AG08396 (cell line): ENCODE results near the gene ZNF549.

Source experiments
- DNase-seq: peaks from one replicate; pipeline ENCODE4 v3.0.0; 2012; ENCODE audit warnings: low spot score, mixed read lengths

The ZNF549 gene

DNA sequence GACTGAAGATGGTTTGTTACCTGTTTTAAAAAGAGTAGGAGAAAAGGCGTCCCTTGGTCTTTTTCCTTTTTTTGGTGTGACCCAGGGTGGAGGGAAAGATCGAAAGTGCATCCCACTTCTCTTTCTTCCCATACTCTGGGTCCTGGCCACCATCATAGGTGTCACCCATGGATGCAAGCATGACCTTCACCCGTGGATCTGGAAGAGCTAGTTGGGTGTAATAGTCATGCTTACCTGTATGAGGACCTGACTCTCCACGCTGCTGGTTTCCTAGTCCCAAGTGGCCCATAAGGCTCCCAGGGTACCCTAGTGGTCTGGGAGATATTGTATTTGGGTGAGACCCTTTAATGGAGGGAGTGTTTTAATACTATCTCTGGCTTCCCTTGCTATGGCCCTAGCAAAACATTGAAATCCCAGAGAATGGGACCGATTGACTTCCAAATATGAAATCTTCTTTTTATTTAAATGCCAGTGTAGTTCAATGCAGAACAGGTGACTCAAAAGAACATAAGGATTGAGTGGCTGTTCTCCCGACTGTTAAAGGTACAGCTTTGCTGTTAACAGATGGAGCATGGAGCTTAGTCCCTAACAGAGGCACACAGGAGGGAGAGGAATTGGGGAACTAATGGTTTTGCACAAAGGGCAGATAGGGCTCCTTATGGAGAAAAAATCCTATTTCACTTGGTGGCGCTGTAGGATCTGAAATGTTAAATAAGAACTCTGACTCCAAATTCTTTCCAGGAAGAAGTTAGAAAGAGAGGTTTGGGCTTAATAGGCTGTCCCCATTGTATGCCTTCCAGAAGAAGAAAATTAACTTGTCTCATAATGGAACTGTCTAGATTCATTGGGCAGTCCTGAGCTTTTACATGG is 39.5 kb downstream of the ZNF549 start:
- no peak for DNase-seq

DNA sequence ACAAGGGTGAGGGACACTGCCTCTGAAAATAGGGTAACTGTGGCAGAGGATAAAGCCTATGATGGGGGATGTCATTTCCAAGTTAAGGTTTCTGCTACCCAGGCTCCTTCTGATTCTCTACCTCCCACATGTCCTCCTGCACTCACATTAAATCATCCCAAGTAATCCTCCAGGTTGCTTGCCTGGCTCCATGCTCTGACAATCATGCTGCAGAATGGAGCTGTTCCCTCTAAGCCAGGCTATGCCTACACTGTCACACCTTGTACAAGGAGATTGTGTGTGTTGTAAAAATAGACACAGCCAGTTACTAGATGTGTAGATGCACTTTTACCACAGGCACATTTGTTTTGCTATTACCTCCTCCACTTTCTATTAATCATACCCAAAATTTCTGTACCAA is 43.6 kb downstream of the ZNF549 start:
- no peak for DNase-seq

- no peak for DNase-seq
Observed at GRCh38 chr19:57572415-57572947, 45.3 kb downstream of the ZNF549 start.

DNA sequence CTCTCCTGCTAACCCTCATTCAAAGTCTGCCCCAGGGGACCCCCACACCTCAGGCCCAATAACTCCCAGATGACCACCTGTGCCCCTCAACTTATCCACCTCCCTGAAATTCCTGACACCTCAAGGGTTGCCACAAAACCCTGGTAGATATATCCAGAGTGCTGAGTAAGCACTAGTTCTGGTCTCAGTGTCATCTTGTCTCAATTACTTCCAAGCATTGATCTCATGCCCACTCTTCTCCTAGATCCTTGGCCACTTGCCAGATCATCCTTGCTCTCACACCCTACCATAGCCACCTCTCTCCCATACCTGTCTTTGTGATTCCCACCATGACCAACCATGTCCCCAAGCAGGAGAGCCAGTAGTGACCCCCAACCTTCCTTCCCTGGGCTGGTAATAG is 49.5 kb downstream of the ZNF549 start:
- no peak for DNase-seq

DNA sequence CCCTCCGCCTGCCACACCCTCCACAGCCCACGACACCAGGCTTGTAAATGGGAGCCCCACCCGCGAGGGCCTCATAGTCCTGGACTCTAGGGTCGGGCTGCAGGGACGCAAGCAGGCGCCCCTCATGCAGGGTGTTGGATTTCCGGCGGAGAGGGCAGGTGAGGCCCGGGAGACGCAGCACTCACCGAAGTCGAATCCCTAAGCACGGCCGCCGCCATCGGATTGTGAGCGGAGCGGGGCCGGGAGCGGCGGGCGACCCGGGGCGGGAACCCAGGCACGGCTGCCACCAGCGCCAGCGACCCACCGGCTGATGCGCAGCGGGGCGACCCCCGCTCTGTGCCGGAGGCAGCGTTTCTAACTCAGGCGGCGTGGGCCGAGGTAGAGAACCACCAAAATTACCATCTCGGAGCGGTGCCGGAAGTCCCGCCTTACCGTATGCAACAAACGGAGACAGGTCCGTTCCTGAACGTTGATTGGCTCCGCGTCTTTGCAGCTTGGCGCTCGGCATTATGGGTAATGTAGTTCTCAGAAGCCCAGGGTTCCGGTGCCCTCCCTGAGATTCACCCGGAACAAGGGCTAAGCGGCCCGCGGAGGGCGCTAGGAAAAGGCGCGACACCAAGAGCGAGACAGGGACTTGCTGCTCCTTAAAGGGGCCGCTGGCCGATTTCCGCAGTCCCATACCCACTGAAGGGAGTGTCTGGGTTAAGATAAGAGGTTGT is 51.5 kb downstream of the ZNF549 start, which contains the start of gene ZNF416:
Gene ZNF416 (minus strand): TSS at position 425 of the 719 bp plus-strand sequence. CDS start 207 bp downstream, at position 218.
- peak; percentile 99 for DNase-seq

GRCh38 chr19:57583104-57583520 is 56.0 kb downstream of the ZNF549 start:
- DNase-seq = no peak

DNA sequence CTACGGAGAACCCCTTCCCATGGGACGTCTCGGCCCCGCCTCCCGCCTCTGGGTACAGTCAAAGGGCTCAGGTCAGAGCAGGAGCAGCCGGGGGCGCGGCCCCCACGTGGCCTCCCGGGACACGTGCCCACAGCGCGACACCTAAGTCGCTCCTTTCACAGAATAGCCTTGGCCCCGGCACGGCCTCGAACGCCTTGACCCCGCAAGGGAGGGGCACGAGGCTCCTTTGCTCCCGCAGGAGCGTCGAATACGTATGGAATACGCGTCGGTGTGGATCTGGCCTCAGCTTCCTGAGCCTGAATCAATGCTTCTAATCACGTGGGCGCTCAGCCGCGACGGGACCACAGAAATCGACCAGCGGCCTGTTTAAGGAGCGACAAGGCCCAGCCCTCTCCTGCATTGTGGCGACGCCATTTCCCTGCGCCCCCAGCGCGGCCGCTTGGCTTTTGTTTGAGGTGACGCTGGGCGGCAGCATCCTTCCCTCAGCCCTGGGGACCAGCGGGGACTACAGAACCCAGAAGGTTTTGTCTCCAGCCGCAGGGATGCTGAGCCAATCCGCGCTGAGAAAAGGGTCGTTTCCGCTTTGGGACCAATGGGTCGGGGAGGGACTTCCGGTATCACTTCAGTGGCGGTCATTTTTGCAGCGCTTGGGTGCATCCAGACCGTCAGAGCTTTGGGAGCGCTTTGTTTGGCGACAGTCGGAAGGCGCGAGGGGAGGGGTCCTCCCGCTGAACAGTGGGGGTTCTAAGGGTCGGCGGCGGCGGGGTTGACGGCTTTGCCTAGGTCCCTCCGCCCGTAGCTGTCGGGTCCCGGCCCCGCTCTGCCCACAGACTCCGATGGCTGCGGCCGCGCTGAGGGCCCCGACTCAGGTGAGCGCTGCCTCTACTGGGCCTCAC is 56.6 kb downstream of the ZNF549 start, which contains the start of gene ZIK1:
Gene ZIK1 (plus strand): TSS at position 625 of the 896 bp plus-strand sequence. CDS start 212 bp downstream, at position 837.
- peak; percentile 95 for DNase-seq

DNA sequence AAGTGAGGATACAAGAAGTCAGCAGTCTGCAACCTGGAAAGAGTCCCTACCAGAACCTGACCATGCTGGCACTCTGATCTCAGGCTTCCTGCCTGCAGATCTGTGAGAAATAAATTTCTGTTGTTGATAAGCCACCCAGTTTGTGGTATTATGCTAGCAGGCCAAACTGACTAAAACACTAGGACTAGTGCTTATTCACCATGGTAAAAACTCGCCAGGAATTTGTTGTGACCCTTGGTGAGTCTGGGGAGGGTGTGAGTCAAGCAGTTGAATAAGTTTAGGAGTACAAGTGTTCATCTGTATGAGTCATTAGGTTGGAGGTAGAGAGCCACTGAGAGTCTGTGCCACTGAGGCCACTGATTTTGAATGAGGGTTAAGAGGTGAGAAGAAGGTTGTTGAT is 60.4 kb downstream of the ZNF549 start:
- DNase-seq = peak; percentile 78

DNA sequence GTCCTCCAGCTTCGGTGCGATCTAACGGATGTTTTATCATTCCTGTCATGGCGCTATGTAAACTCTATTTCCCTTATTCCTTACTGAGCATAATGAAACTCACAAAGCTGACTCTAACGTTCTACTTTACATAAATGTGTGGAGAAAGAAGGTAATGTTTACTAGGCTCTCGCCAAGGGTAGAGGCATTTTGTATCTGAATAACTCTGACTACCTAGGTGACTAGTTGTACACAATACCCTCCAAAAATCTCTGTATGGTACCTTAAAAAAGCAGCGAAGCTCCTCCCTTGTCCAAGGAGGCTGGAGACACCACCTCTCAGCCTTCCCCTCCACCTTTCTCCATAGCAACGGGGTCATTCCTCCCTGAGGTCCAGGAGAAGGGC is 72.2 kb downstream of the ZNF549 start:
- no peak for DNase-seq

GRCh38 chr19:57599761-57600383 is 72.7 kb downstream of the ZNF549 start, which contains the start of gene ZNF530:
Gene ZNF530, plus strand, starts transcription at chr19:57599885. Its CDS starts 4,461 bp downstream, at chr19:57604346.
- peak; percentile 93 for DNase-seq

GRCh38 chr19:57606931-57607330 is 79.8 kb downstream of the ZNF549 start:
- no peak for DNase-seq
